Activated CD8-positive, alpha-beta T cell treated with anti-CD3 and anti-CD28 coated beads for 36 hours (primary cell): Measurements from ENCODE around the gene HEATR5A. TPM values are rescaled to one million over a fixed set of nuclear protein-coding genes. Genes with fewer than 3 reads are reported as not detected.
"Not testable (repeated sequence)": the region's sequence is repeated elsewhere in the genome, so short reads cannot be mapped to it uniquely, and the experiment has no call there.

Source experiments
- ATAC-seq: fragments of 200-7000 bp; cut with Tn5 transposase; one replicate; pipeline ENCODE4 v1.10.0; 2021; ENCODE audit warnings: mild to moderate bottlenecking, moderate library complexity
- CTCF ChIA-PET: fragments of 350-600 bp; sonication (Branson Sonifier 250); formaldehyde crosslinking; loops from one replicate; lab custom pipeline; 2021; ENCODE audit warnings: antibody characterized with exemption; lab: Charles Lee
- POLR2A ChIA-PET: fragments of 350-600 bp; sonication (Branson Sonifier 250); formaldehyde crosslinking; loops from one replicate; lab custom pipeline; 2021; ENCODE audit warnings: antibody characterized with exemption; lab: Charles Lee
- DNase-seq: peaks from one replicate; pipeline ENCODE4 v3.0.0-alpha.2; 2020
- H3K27ac Mint-ChIP-seq: one replicate; pipeline ENCODE4 v1.8.0; 2021; ENCODE audit warnings: mild to moderate bottlenecking, mixed read lengths
- H3K27me3 Mint-ChIP-seq: one replicate; pipeline ENCODE4 v1.8.0; 2021; ENCODE audit warnings: mixed read lengths
- H3K36me3 Mint-ChIP-seq: one replicate; pipeline ENCODE4 v1.8.0; 2021; ENCODE audit warnings: low read depth, mixed read lengths
- H3K4me1 Mint-ChIP-seq: one replicate; pipeline ENCODE4 v1.8.0; 2021; ENCODE audit warnings: low read depth, mixed read lengths
- H3K4me3 Mint-ChIP-seq: one replicate; pipeline ENCODE4 v1.8.0; 2021; ENCODE audit warnings: mild to moderate bottlenecking, moderate library complexity, mixed read lengths
- H3K9me3 Mint-ChIP-seq: one replicate; pipeline ENCODE4 v1.8.0; 2021; ENCODE audit warnings: mixed read lengths
- CTCF ChIP-seq: fragments of 200-600 bp; IDR thresholded peaks from one replicate; pipeline ENCODE4 v1.8.0; 2022; ENCODE audit warnings: antibody characterized with exemption, mild to moderate bottlenecking
- intact Hi-C: fragments of 100-400 bp; cut with micrococcal nuclease; formaldehyde crosslinking; loops from one replicate; pipeline ENCODE4 v1.10.0; 2022
- total RNA-seq, 2 experiments: library from RNA; stranded (reverse); gene quantifications; one replicate each; pipeline ENCODE4 v1.2.3, GENCODE V29; 2021

Gene HEATR5A
- total RNA-seq, 2 experiments from 2014 or later = 12.7 to 15.7 TPM

- CTCF ChIA-PET = interaction anchor here (0.6 kb wide), 1 partner anchor 11 kb away, joined by 3 read pairs; no protein-coding TSS in a partner anchor
- POLR2A ChIA-PET = no interaction called here
- Mint-ChIP-seq H3K4me1 (peaks cover 6% of the 10 kb centered on the region), H3K27ac (no peak overlapping the region), H3K27me3 (no peaks in the 10 kb centered on the region), H3K36me3 (peaks cover 5% of the 10 kb centered on the region), H3K4me3 (no peak overlapping the region), H3K9me3 (no peaks in the 10 kb centered on the region)
- intact Hi-C loops = no loop called here
- no peak for DNase-seq
- no peak for TF ChIP-seq CTCF
- ATAC-seq = no peak
Observed at GRCh38 chr14:31382221-31382620, 38.1 kb downstream of the HEATR5A start.

GRCh38 chr14:31380106-31380505 lies 40.2 kb downstream of the HEATR5A start:
- H3K27me3 Mint-ChIP-seq = no peaks in the 10 kb centered on the region
- H3K27ac Mint-ChIP-seq = no peak overlapping the region
- H3K36me3 Mint-ChIP-seq = peaks cover 5% of the 10 kb centered on the region
- peaks cover 6% of the 10 kb centered on the region for H3K4me1 Mint-ChIP-seq
- ChIA-PET POLR2A (no interaction called here), CTCF (interaction anchor here (1.5 kb wide), 1 partner anchor 70 kb away, joined by 4 read pairs; no protein-coding TSS in a partner anchor)
- DNase-seq = no peak
- intact Hi-C loops = no loop called here
- ATAC-seq = no peak
- no peaks in the 10 kb centered on the region for H3K9me3 Mint-ChIP-seq
- no peak for TF ChIP-seq CTCF
- H3K4me3 Mint-ChIP-seq = no peak overlapping the region

GRCh38 chr14:31379125-31379947 lies 41.0 kb downstream of the HEATR5A start:
- ChIA-PET CTCF (interaction anchor here (1.5 kb wide), 1 partner anchor 70 kb away, joined by 6 read pairs; no protein-coding TSS in a partner anchor), POLR2A (interaction anchor here (1.2 kb wide), 1 partner anchor 27 kb away, joined by 3 read pairs; no protein-coding TSS in a partner anchor)
- intact Hi-C loops = not testable (repeated sequence)

DNA sequence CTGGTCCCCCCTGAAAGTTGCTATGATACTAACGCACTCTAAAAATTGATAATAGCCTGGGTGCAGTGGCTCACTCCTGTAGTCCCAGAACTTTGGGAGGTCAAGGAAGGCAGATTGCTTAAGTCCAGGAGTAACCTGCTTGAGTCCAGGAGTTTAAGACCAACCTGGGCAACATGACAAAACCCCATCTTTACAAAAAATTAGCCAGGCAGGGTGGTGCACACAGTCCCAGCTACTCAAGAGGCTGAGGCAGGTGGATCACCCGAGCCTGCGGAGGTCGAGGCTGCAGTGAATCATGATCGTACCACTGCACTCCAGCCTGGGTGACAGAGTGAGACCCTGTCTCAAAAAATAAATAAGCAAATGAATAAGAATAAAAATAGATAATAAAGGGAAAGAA lies 42.9 kb downstream of the HEATR5A start:
- H3K27ac Mint-ChIP-seq = no peak overlapping the region
- DNase-seq = no peak
- intact Hi-C loops = no loop called here
- no peaks in the 10 kb centered on the region for H3K9me3 Mint-ChIP-seq
- TF ChIP-seq CTCF = no peak
- H3K4me3 Mint-ChIP-seq = no peak overlapping the region
- H3K4me1 Mint-ChIP-seq = peaks cover 6% of the 10 kb centered on the region
- CTCF ChIA-PET = interaction anchor here (1.2 to 1.6 kb wide), 3 partner anchors 15 to 80 kb away, joined by 3 to 4 read pairs (median 3); partner anchors contain the start of gene DTD2
- no peak for ATAC-seq
- H3K36me3 Mint-ChIP-seq = peaks cover 3% of the 10 kb centered on the region
- H3K27me3 Mint-ChIP-seq = no peaks in the 10 kb centered on the region
- POLR2A ChIA-PET = no interaction called here

More at GRCh38 chr14:31379125-31379947, 41.0 kb downstream of the HEATR5A start:
- not testable (repeated sequence) for H3K4me1 Mint-ChIP-seq, H3K27ac Mint-ChIP-seq, H3K9me3 Mint-ChIP-seq, H3K36me3 Mint-ChIP-seq, H3K27me3 Mint-ChIP-seq, H3K4me3 Mint-ChIP-seq, DNase-seq, ATAC-seq

GRCh38 chr14:31371646-31372045 lies 48.7 kb downstream of the HEATR5A start:
- peak overlapping the region; percentile 34 for H3K27ac Mint-ChIP-seq
- H3K9me3 Mint-ChIP-seq = no peaks in the 10 kb centered on the region
- ChIA-PET POLR2A (no interaction called here), CTCF (no interaction called here)
- H3K4me3 Mint-ChIP-seq = no peak overlapping the region
- intact Hi-C loops = no loop called here
- H3K36me3 Mint-ChIP-seq = peaks cover 5% of the 10 kb centered on the region
- DNase-seq (no peak), ATAC-seq (no peak)
- no peaks in the 10 kb centered on the region for H3K27me3 Mint-ChIP-seq
- peaks cover 4% of the 10 kb centered on the region for H3K4me1 Mint-ChIP-seq
- TF ChIP-seq CTCF = no peak
